HG02798 (cell line): ENCODE measurements around the gene USP4.
"Not testable (repeated sequence)": the region's sequence is repeated elsewhere in the genome, so short reads cannot be mapped to it uniquely, and the experiment has no call there.

Experiments
- ATAC-seq: cut with Tn5 transposase; IDR thresholded peaks from one replicate; pipeline ENCODE4 v1.9.1; 2021; ENCODE audit warnings: mild to moderate bottlenecking; ENCODE audit not compliant: unreplicated experiment, poor library complexity

Gene USP4

GRCh38 chr3:49339941-49340800 is at the start of gene USP4:
TSS of gene USP4 (minus strand) at chr3:49340053. CDS start at chr3:49340024, 29 bp downstream.
- peak; percentile 92 for ATAC-seq

- ATAC-seq: no peak
Observed at GRCh38 chr3:49389297-49389696, 49.4 kb upstream of the USP4 start.

- no peak for ATAC-seq
Observed at GRCh38 chr3:49388289-49388820, 48.5 kb upstream of the USP4 start.

- ATAC-seq: no peak
Observed at GRCh38 chr3:49387721-49388120, 47.9 kb upstream of the USP4 start.

- ATAC-seq: no peak
Observed at GRCh38 chr3:49386056-49386756, 46.4 kb upstream of the USP4 start.

GRCh38 chr3:49385617-49386016 is 45.8 kb upstream of the USP4 start:
- no peak for ATAC-seq

- no peak for ATAC-seq
Observed at GRCh38 chr3:49383387-49383786, 43.5 kb upstream of the USP4 start.

GRCh38 chr3:49378249-49378895 is 38.5 kb upstream of the USP4 start:
- ATAC-seq: no peak

- ATAC-seq: no peak
Observed at GRCh38 chr3:49377483-49377882, 37.6 kb upstream of the USP4 start.

GRCh38 chr3:49371946-49372345 is 32.1 kb upstream of the USP4 start:
- no peak for ATAC-seq

- ATAC-seq: no peak
Observed at GRCh38 chr3:49370585-49371290, 30.9 kb upstream of the USP4 start.

- ATAC-seq: no peak
Observed at GRCh38 chr3:49362561-49362960, 22.7 kb upstream of the USP4 start.

- ATAC-seq: no peak
Observed at GRCh38 chr3:49359623-49360022, 19.8 kb upstream of the USP4 start.

GRCh38 chr3:49358884-49359225 is 19.0 kb upstream of the USP4 start:
- peak; percentile 1 for ATAC-seq

GRCh38 chr3:49358217-49358883 is 18.5 kb upstream of the USP4 start, which contains the start of gene GPX1:
TSS of gene GPX1 (minus strand) at chr3:49358353. CDS start at chr3:49358278, 75 bp downstream.
- ATAC-seq: peak; percentile 89

- ATAC-seq: not testable (repeated sequence)
Observed at GRCh38 chr3:49357443-49358216, 17.8 kb upstream of the USP4 start.

GRCh38 chr3:49357095-49357442 is 17.2 kb upstream of the USP4 start:
- not testable (repeated sequence) for ATAC-seq

- no peak for ATAC-seq
Observed at GRCh38 chr3:49352890-49353421, 13.1 kb upstream of the USP4 start.

GRCh38 chr3:49352281-49352680 is 12.4 kb upstream of the USP4 start:
- no peak for ATAC-seq
